Epithelial cell of prostate (primary cell): ENCODE measurements around the gene PTPN9.
"Not testable (repeated sequence)": the region's sequence is repeated elsewhere in the genome, so short reads cannot be mapped to it uniquely, and the experiment has no call there.

Experiments used
- DNase-seq: peaks from one replicate; pipeline ENCODE4 v3.0.0-alpha.2; 2011; ENCODE audit warnings: low read depth, low spot score
- H3K27ac ChIP-seq: fragments of 450-650 bp; 2 replicates; pipeline ENCODE4 v1.5.1; 2017; ENCODE audit warnings: mild to moderate bottlenecking

The PTPN9 gene

DNA sequence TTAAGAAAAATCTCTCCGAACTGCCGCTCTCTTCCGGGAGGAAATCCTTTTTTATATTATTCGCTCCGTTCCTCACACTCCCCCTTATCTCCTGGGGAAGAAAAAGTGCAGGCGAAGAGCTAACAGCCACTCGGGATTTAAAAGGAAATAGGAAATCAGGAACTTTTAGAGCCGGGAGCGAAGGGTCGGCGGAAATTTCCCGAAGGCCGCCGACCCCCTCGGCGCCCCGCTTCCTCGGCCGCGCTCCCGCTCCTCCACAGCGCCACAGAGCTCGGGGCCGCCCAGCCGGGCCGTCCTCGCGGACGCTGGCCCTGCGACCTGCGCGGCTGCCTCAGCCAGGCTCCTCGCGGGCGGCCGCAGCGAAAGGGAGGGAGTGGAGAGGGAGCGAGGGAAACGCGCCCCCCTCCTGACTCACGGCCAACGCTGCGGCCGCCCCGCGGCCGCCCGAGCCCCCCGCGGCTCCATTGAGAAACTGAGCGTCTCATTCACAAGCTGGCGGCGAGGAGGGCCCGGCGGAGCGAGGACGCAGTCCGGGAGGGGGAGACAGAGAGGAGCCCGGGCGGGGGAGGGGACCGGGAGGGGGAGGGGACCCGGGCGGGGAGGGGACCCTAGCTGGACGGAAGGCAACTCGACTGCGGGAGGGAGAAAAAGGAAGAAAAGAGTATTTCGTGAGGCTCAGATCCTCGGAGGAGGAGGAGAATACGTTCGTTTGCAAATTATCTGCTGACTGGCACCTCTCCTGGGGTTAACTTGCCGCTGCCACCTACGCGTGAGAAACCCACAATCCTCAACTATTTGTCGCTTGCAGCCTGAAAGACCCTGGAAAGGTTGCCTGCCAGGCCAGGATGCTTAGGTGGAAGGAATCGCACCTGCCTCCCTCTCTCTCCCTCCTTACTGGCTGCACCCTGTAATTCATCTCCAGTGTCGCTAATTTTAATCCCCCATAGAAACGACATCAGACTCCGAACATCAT lies at the start of gene PTPN9:
PTPN9 (minus strand) TSS at position 368 of the 973 bp plus-strand sequence. CDS start 539 bp downstream, outside the sequence.
- peak within 1 kb of the TSS; percentile 78 for H3K27ac ChIP-seq
- no peak for DNase-seq

DNA sequence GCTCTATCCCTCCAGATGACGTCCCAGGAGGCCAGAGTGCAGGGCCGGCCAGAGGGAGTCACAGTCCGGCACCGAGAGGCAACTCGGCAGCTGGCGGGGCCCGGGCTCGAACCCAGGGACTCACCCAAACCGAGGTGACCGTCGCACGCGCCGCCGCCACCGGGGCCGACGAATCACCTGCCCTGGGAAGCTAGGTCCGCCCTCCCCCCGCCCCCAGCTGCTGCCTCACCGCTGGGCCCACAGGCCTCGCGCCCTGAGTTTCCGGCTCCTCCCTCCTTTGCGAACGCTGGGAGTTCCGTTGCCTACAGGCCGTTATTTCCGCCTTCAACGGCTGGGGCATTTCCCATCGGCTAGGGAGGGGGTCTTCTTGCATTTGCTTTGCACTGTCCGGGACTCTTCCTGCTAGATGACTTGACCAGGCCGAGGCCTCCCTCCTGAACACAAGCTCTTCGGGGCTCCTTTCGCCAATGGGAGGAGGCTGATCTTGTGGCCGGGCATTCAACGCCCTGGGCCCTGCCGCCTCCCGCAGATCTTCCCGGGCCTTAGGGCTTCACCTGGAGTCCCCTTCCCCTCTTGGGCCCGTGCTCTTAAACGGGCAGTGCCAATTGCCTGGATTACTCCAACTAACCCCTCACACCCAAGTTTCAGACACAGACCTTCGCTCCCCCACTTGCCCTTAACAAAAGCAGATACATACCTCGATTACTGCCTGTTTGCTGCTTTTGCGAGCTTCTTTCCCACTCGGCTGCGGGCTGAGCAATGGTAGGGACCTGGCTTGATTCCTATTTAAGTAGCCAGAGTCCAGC lies 46.6 kb upstream of the PTPN9 start, which contains the start of gene SNUPN:
SNUPN (minus strand) TSS at position 184 of the 806 bp plus-strand sequence. CDS start 4,674 bp downstream, outside the sequence.
- no peak for DNase-seq
- peak within 1 kb of the TSS; percentile 78 for H3K27ac ChIP-seq

DNA sequence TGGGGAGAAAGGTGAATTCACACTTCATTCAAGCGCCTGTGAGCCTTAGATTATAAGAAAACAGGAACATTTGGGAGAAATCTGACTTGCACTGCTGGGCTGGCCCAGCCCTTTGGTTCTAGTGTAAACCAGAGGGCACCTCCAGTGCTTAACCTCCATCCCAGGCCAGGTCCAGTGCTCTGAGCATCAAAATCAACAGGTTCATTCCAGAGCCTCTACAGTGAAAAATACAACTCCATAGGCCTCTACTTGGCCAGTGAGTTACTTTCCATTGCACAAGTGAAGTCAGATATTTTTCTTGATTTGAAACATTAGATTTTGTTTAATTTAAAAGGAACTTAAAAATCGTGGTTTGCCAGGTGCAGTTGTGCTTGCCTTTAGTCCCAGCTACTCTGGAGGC lies 43.4 kb upstream of the PTPN9 start:
- no peak overlapping the region for H3K27ac ChIP-seq

GRCh38 chr15:75620841-75621391 lies 41.8 kb upstream of the PTPN9 start:
- no peak for DNase-seq
- peak overlapping the region; percentile 69 for H3K27ac ChIP-seq

More for the DNA sequence above, 43.4 kb upstream of the PTPN9 start:
- no peak for DNase-seq

- DNase-seq, result no peak
- H3K27ac ChIP-seq, result peak overlapping the region; percentile 69
Observed at GRCh38 chr15:75620058-75620820, 41.1 kb upstream of the PTPN9 start.

DNA sequence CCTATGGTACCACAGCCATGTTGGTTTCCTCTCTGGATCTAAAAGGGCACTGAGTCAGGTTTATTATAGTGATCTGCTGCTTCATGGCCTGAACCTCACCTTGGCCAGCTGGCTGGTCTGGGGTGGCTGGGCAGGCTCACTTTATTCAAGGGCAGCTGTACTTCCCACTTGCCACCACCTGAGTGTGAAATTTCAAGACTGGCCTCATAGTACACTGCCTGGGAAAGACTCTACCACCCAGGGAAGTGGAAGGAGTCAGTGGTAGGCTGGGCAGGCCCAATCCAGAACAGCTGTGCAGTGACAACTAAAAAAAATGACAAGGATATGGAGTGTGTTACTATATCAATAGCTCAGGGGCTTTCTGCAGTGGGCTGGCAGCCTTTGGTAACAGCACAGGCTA lies 37.7 kb upstream of the PTPN9 start:
- H3K27ac ChIP-seq, result no peak overlapping the region

DNA sequence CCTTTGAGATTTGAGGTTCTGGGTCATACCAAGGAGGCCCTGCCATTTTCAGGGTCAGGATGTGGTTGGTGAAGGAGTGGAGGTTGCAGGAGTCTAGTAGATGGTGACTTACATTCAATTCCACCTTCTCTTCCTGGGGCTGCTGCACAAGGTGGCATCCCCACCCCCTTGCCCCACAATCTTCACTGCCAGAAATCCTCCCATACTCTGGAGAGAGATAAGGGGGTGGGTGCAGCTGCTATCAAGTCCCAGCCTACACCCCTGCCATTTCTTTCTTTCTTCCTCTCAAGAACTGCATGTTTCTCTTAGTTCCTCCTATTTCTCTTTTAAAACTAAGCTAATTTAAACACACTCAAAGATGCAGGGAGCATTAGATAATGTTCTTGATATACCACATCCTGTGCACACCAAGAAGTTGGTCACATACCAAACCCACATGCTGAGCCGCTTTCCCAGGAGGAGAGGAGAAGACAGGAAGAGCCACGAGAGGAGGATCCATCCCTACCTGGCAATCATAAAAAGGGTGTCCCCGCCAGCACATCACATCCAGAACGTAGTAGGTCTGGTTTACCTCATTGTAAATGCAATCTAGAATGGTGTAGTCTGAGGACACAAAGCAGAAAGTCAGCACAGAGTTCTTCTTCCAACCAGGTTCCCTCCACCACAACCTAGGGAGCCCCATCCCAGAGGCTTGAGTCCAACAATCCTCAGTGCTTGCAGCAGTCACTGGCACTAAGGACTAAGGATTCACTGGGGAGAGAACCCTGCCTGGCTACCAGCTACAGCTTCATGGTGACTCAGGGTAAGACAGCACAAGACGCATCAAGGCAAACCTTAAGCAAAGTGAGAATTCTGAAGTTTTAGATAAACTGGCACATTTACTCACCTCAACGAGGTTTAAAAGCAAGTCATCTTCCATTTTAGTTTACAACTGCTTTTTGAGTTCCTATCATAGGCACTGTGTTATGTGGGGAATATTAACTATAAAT lies 27.9 kb upstream of the PTPN9 start:
- no peak for DNase-seq

More for the DNA sequence above, 37.7 kb upstream of the PTPN9 start:
- no peak for DNase-seq

DNA sequence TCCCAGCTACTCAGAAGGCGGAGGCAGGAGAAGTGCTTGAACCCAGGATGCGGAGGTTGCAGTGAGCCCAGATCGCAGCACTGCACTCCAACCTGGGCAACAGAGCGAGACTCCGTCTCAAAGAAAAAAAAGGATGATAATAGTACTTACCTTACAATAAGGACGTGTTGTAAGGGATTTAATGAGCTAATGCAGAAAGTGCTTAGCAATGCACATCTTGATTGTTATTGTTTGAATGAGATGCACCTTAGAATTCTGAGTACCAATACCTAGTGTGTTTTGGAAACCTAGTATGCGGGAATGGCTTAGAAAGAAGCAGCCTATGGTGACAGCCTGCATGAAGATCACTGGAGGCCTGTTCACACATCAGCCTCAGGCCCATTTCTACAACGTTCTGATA lies 26.9 kb upstream of the PTPN9 start:
- no peak overlapping the region for H3K27ac ChIP-seq
- DNase-seq, result no peak

More for the DNA sequence above, 27.9 kb upstream of the PTPN9 start:
- no peak overlapping the region for H3K27ac ChIP-seq

DNA sequence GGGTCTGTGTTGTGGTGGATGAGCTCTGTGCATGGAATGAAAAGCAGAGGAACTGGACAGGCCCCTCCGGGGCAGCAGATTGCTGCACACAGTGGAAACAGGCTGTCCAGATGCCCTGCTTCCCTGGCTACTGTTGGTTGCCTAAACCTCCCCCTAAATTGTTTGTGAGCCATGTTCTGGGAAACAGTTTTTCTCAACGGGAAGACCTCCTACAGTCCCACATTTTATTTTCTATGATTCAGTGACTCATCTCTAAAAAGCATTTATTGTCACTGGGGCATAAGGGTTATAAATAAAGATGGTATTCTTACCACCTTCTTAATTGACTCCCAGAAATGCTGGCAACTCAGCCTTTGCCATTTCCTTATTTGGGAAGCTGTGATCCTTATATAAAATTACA lies 20.3 kb upstream of the PTPN9 start:
- H3K27ac ChIP-seq, result no peak overlapping the region
- DNase-seq, result no peak

- H3K27ac ChIP-seq, result no peak overlapping the region
- no peak for DNase-seq
Observed at GRCh38 chr15:75598361-75598760, 19.2 kb upstream of the PTPN9 start.

GRCh38 chr15:75597667-75598341 lies 18.7 kb upstream of the PTPN9 start:
- no peak overlapping the region for H3K27ac ChIP-seq
- DNase-seq, result no peak

- H3K27ac ChIP-seq, result no peak overlapping the region
- DNase-seq, result no peak
Observed at GRCh38 chr15:75596703-75597345, 17.7 kb upstream of the PTPN9 start.

GRCh38 chr15:75594276-75594675 lies 15.2 kb upstream of the PTPN9 start:
- no peak overlapping the region for H3K27ac ChIP-seq
- DNase-seq, result no peak

DNA sequence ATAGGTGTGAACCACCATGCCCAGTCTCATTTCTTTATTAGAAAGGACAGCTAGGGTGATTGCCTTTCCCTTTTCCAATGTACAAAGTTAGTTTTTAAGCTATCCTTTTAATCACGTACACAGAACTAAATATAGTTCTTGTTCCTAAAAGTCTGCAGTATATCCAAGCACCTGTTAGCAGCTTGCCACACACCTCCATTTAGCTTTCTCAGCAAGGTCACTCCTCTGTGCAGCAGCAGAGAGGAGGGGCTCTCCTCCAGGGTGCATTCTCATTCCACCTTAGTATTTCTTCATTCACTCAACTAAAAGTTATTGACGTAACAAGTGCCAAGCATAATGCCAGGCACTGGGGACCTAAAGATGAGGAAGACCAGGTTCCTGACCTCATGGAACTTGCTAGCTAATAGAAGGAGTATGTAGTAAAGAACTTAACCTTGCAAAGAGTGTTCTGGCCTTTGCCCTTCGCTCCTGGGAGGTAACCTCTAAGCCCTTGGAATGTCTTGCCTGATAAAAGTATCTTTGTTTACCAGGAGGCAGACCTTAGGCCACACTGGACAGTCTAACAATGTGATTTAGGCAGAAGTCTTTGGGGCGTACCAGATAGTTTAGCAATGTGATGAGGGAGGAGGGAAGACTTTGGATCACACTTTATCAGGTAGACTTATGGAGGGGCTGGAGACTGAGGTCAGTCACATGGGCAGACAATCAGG lies 12.7 kb upstream of the PTPN9 start:
- no peak for DNase-seq
- H3K27ac ChIP-seq, result no peak overlapping the region

- no peak overlapping the region for H3K27ac ChIP-seq
- no peak for DNase-seq
Observed at GRCh38 chr15:75590239-75590638, 11.1 kb upstream of the PTPN9 start.

DNA sequence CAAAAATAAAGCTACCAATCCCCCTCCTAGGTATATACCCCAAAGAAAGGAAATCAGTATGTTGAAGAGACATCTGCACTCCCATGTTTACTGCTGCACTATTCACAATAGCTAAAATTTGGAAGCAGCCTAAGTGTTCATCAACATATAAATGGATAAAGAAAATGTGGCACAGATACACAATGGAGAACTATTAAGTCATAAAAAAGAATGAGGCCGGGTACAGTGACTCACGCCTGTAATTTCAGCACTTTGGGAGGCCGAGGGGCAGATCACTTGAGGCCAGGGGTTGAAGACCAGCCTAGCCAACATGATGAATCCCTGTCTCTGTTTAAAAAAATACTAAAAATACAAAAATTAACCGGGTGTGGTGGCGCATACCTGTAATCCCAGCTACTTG lies 10.0 kb upstream of the PTPN9 start:
- DNase-seq, result no peak
- no peak overlapping the region for H3K27ac ChIP-seq

DNA sequence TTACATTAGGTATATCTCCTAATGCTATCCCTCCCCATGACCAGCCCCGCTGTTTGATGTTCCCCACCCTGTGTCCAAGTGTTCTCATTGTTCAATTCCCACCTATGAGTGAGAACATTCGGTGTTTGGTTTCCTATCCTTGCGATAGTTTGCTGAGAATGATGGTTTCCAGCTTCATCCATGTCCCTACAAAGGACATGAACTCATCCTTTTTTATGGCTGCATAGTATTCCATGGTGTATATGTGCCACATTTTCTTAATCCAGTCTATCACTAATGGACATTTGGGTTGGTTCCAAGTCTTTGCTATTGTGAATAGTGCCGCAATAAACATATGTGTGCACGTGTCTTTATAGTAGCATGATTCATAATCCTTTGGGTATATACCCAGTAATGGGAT lies 7.3 kb upstream of the PTPN9 start:
- not testable (repeated sequence) for DNase-seq, H3K27ac ChIP-seq
